Mesenchymal stem cell (in vitro differentiated cells and primary cell): Measurements from ENCODE around the gene HTR3B.
"Not testable (repeated sequence)": the region's sequence is repeated elsewhere in the genome, so short reads cannot be mapped to it uniquely, and the experiment has no call there.

Experiments used
- DNase-seq: peaks from one replicate; pipeline ENCODE4 v3.0.0-alpha.2; 2013
- H2AFZ ChIP-seq: one replicate; pipeline ENCODE4 v1.6.1; 2013; ENCODE audit warnings: low read depth, mild to moderate bottlenecking, control low read depth, inconsistent platforms, low read length, moderate library complexity
- H2AK5ac ChIP-seq: 2 replicates; pipeline ENCODE4 v1.6.1; 2013; ENCODE audit warnings: low read length, moderate library complexity, mild to moderate bottlenecking, inconsistent platforms; ENCODE audit not compliant: severe bottlenecking
- H2BK120ac ChIP-seq: one replicate; pipeline ENCODE4 v1.6.1; 2013; ENCODE audit warnings: low read depth, mild to moderate bottlenecking, inconsistent platforms, low read length, moderate library complexity
- H2BK12ac ChIP-seq, 2 experiments: one replicate each; pipeline ENCODE4 v1.6.1; 2013; ENCODE audit warnings: inconsistent platforms in 2 of 2, low read length in 2 of 2, mild to moderate bottlenecking in 2 of 2, moderate library complexity in 2 of 2, control low read depth in 1 of 2
- H2BK15ac ChIP-seq: one replicate; pipeline ENCODE4 v1.6.1; 2013; ENCODE audit warnings: mild to moderate bottlenecking, low read depth, inconsistent platforms; ENCODE audit not compliant: poor library complexity, severe bottlenecking
- H2BK5ac ChIP-seq: 2 replicates; pipeline ENCODE4 v1.6.1; 2013; ENCODE audit warnings: low read depth, mild to moderate bottlenecking, low read length, control low read depth, inconsistent platforms; ENCODE audit not compliant: poor library complexity, severe bottlenecking
- H3K14ac ChIP-seq, 2 experiments: one replicate each; pipeline ENCODE4 v1.6.1; 2013; ENCODE audit warnings: inconsistent platforms in 2 of 2, low read length in 2 of 2, control low read depth in 1 of 2, mild to moderate bottlenecking in 1 of 2, moderate library complexity in 1 of 2
- H3K18ac ChIP-seq, 2 experiments: one replicate each; pipeline ENCODE4 v1.6.1; 2013; ENCODE audit warnings: inconsistent platforms in 2 of 2, low read length in 2 of 2, control low read depth in 1 of 2, low read depth in 1 of 2, mild to moderate bottlenecking in 1 of 2
- H3K23ac ChIP-seq, 2 experiments: one replicate each; pipeline ENCODE4 v1.6.1; 2013; ENCODE audit warnings: inconsistent platforms in 2 of 2, low read length in 2 of 2, mild to moderate bottlenecking in 2 of 2, moderate library complexity in 2 of 2, control low read depth in 1 of 2
- H3K27ac ChIP-seq: 2 replicates; pipeline ENCODE4 v1.5.1; 2013; ENCODE audit warnings: mild to moderate bottlenecking, moderate library complexity, low read length, control low read depth, inconsistent platforms; ENCODE audit not compliant: poor library complexity, severe bottlenecking
- H3K27me3 ChIP-seq, 2 experiments: 2 replicates each; pipeline versions ENCODE4 v1.6.1 to v1.7.0; 2013; ENCODE audit warnings: low read length in 2 of 2, mild to moderate bottlenecking in 2 of 2, moderate library complexity in 2 of 2, control low read depth in 1 of 2, inconsistent platforms in 1 of 2; ENCODE audit not compliant: control insufficient read depth in 1 of 2, insufficient read depth in 1 of 2
- H3K36me3 ChIP-seq, 2 experiments: 2 replicates each; pipeline versions ENCODE4 v1.6.1 to v1.7.0; 2013; ENCODE audit warnings: low read length in 2 of 2, control low read depth in 1 of 2, inconsistent platforms in 1 of 2, low read depth in 1 of 2, mild to moderate bottlenecking in 1 of 2; ENCODE audit not compliant: insufficient read depth in 2 of 2, control insufficient read depth in 1 of 2
- H3K4ac ChIP-seq, 2 experiments: one replicate each; pipeline ENCODE4 v1.6.1; 2013; ENCODE audit warnings: inconsistent platforms in 2 of 2, low read length in 2 of 2, mild to moderate bottlenecking in 2 of 2, moderate library complexity in 2 of 2, control low read depth in 1 of 2, low read depth in 1 of 2
- H3K4me1 ChIP-seq: 2 replicates; pipeline ENCODE4 v1.6.1; 2013; ENCODE audit warnings: low read depth, low read length, control low read depth; ENCODE audit not compliant: control insufficient read depth, insufficient read depth
- H3K4me2 ChIP-seq: 2 replicates; pipeline ENCODE4 v1.6.1; 2013; ENCODE audit warnings: low read length, mild to moderate bottlenecking, inconsistent platforms; ENCODE audit not compliant: poor library complexity, severe bottlenecking
- H3K4me3 ChIP-seq, 2 experiments: 2 replicates each; pipeline versions ENCODE4 v1.5.1 to v1.7.0; 2013; ENCODE audit warnings: low read length in 2 of 2, mild to moderate bottlenecking in 2 of 2, control low read depth in 1 of 2, low read depth in 1 of 2; ENCODE audit not compliant: insufficient read depth in 1 of 2
- H3K79me1 ChIP-seq: replicated peaks from 2 replicates; pipeline ENCODE4 v1.6.1; 2013; ENCODE audit warnings: mild to moderate bottlenecking, control low read depth, low read length, inconsistent platforms; ENCODE audit not compliant: poor library complexity, severe bottlenecking
- H3K9ac ChIP-seq: 2 replicates; pipeline ENCODE4 v1.7.0; 2013; ENCODE audit warnings: mild to moderate bottlenecking, low read length, moderate library complexity
- H3K9me3 ChIP-seq: 2 replicates; pipeline ENCODE4 v1.7.0; 2013; ENCODE audit warnings: mild to moderate bottlenecking, low read length; ENCODE audit not compliant: control insufficient read depth
- H4K8ac ChIP-seq: one replicate; pipeline ENCODE4 v1.6.1; 2013; ENCODE audit warnings: inconsistent platforms, mild to moderate bottlenecking, low read length, moderate library complexity
- H4K91ac ChIP-seq: one replicate; pipeline ENCODE4 v1.6.1; 2013; ENCODE audit warnings: mild to moderate bottlenecking, low read length, inconsistent platforms
- WGBS: methylation state at CpG from one replicate; pipeline ENCODE4 v1.1.7; 2013; ENCODE audit warnings: mixed read lengths; 5-methylcytosine and 5-hydroxymethylcytosine counted together

Gene HTR3B

GRCh38 chr11:113911491-113911890 is 6.9 kb downstream of the HTR3B start:
- not testable (repeated sequence) for H3K14ac ChIP-seq, H3K4me1 ChIP-seq, H4K8ac ChIP-seq, H3K4me3 ChIP-seq, H2BK15ac ChIP-seq, H3K9me3 ChIP-seq, H3K27ac ChIP-seq, H2BK5ac ChIP-seq, H3K79me1 ChIP-seq, H3K36me3 ChIP-seq, H3K18ac ChIP-seq, H3K4ac ChIP-seq, H2AK5ac ChIP-seq, H2BK120ac ChIP-seq, H4K91ac ChIP-seq, H3K9ac ChIP-seq, DNase-seq, H2AFZ ChIP-seq, H3K23ac ChIP-seq, H2BK12ac ChIP-seq, H3K4me2 ChIP-seq
- H3K27me3 ChIP-seq: peaks cover 21 to 28% of the 10 kb centered on the region in 2 experiments
- 87% methylated on average over 7 of the region's 9 CpGs for WGBS

DNA sequence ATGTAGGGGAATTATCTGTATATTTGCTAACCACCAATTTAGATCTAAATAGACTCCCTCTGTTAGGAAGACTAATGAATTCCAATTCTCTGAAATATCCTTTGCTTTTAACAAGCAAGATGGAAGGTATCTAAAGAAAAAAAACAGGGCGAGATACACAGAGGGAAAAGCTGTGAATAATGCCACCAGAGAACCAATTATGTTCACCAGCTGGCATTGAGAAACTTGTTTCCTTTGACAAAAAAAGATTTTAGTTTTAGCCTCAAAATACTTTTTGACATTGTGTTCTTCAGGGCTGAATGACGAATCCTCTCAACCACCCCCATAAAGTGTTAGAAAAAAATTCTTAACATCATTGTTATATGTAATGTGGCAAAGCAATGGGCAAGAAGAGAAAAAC is 19.0 kb downstream of the HTR3B start:
- H3K9me3 ChIP-seq: no peaks in the 10 kb centered on the region
- WGBS: 83% methylated on average over 1 of the region's 2 CpGs
- no peak overlapping the region for H2AK5ac ChIP-seq
- no peak overlapping the region for H3K27ac ChIP-seq
- H3K14ac ChIP-seq: no peak overlapping the region
- H3K79me1 ChIP-seq: no peaks in the 10 kb centered on the region
- no peak overlapping the region for H4K8ac ChIP-seq
- H2BK12ac ChIP-seq: no peak overlapping the region
- H3K18ac ChIP-seq: no peak overlapping the region
- H3K4me2 ChIP-seq: no peak overlapping the region
- H3K27me3 ChIP-seq: peaks cover 0 to 7% of the 10 kb centered on the region in 2 experiments
- no peak overlapping the region for H2BK15ac ChIP-seq
- no peaks in the 10 kb centered on the region for H3K4me1 ChIP-seq
- H3K23ac ChIP-seq: no peak overlapping the region
- no peak overlapping the region for H3K4me3 ChIP-seq
- H2BK120ac ChIP-seq: no peak overlapping the region
- DNase-seq: no peak
- no peak overlapping the region for H3K4ac ChIP-seq
- H2BK5ac ChIP-seq: no peak overlapping the region
- no peak overlapping the region for H3K9ac ChIP-seq
- H2AFZ ChIP-seq: no peak overlapping the region
- no peaks in the 10 kb centered on the region for H3K36me3 ChIP-seq
- H4K91ac ChIP-seq: no peak overlapping the region

GRCh38 chr11:113926273-113927197 is 21.9 kb downstream of the HTR3B start:
- Histone ChIP-seq H3K23ac (no peak overlapping the region), H2AK5ac (no peak overlapping the region), H2BK120ac (no peak overlapping the region), H2BK15ac (no peak overlapping the region), H3K14ac (no peak overlapping the region), H3K4ac (no peak overlapping the region), H3K27ac (no peak overlapping the region), H3K27me3 (peaks cover 0 to 7% of the 10 kb centered on the region in 2 experiments), H3K4me2 (no peak overlapping the region), H2AFZ (no peak overlapping the region), H2BK12ac (no peak overlapping the region), H2BK5ac (no peak overlapping the region), H3K9me3 (no peaks in the 10 kb centered on the region), H3K9ac (peak overlapping the region; percentile 36), H3K36me3 (no peaks in the 10 kb centered on the region), H3K4me3 (no peak overlapping the region), H3K4me1 (no peaks in the 10 kb centered on the region), H3K79me1 (no peaks in the 10 kb centered on the region), H3K18ac (no peak overlapping the region), H4K8ac (no peak overlapping the region), H4K91ac (no peak overlapping the region)
- DNase-seq: no peak
- WGBS: 88% methylated on average over 6 of the region's 12 CpGs

GRCh38 chr11:113928311-113928710 is 23.7 kb downstream of the HTR3B start:
- Histone ChIP-seq H3K4ac (no peak overlapping the region), H3K9ac (no peak overlapping the region), H3K18ac (no peak overlapping the region), H3K9me3 (no peaks in the 10 kb centered on the region), H2BK5ac (no peak overlapping the region), H3K27ac (no peak overlapping the region), H3K79me1 (no peaks in the 10 kb centered on the region), H3K4me1 (no peaks in the 10 kb centered on the region), H3K36me3 (no peaks in the 10 kb centered on the region), H3K14ac (no peak overlapping the region), H2BK120ac (no peak overlapping the region), H2BK12ac (no peak overlapping the region), H4K8ac (no peak overlapping the region), H4K91ac (no peak overlapping the region), H3K4me2 (no peak overlapping the region), H3K4me3 (no peak overlapping the region), H2AFZ (no peak overlapping the region), H3K27me3 (peaks cover 0 to 6% of the 10 kb centered on the region in 2 experiments), H2AK5ac (no peak overlapping the region), H2BK15ac (no peak overlapping the region), H3K23ac (no peak overlapping the region)
- no peak for DNase-seq
- 100% methylated on average over 4 of the region's 5 CpGs for WGBS
